B cell (primary cell): ENCODE results near the gene NR3C2. TPM values are rescaled to one million over a fixed set of nuclear protein-coding genes. Genes with fewer than 3 reads are reported as not detected.

ENCODE experiments used
- ATAC-seq: fragments of 200-7000 bp; cut with Tn5 transposase; one replicate; pipeline ENCODE4 v1.10.0; 2021; ENCODE audit warnings: low read depth, mild to moderate bottlenecking, moderate number of reproducible peaks, moderate library complexity
- CTCF ChIA-PET: fragments of 350-600 bp; sonication (Branson Sonifier 250); formaldehyde crosslinking; loops from one replicate; lab custom pipeline; 2021; ENCODE audit warnings: antibody characterized with exemption, inconsistent platforms; lab: Charles Lee
- POLR2A ChIA-PET: fragments of 350-600 bp; sonication (Branson Sonifier 250); formaldehyde crosslinking; loops from one replicate; lab custom pipeline; 2021; ENCODE audit warnings: antibody characterized with exemption; lab: Charles Lee
- DNase-seq: peaks from one replicate; pipeline ENCODE4 v3.0.0; 2013
- H2AFZ ChIP-seq: 2 replicates; pipeline ENCODE4 v1.6.1; 2012; ENCODE audit warnings: mild to moderate bottlenecking, low read depth, low read length; ENCODE audit not compliant: insufficient read depth, poor library complexity, severe bottlenecking
- H3K27ac ChIP-seq, 2 donors: 1 replicate in 1 of 2; 2 replicates in 1 of 2; pipeline ENCODE4 v1.5.1; 2012 to 2013; ENCODE audit warnings: low read length in 2 of 2, mild to moderate bottlenecking in 2 of 2, moderate library complexity in 1 of 2
- H3K27me3 ChIP-seq, 4 experiments: fragments of 200-600 bp in 1 of 4; sonication (generic) in 1 of 4; replicated peaks in 1 of 4; 1 replicate in 2 of 4; 2 replicates in 2 of 4; pipeline versions ENCODE4 v1.6.1 to v1.7.0; 2013 to 2016; ENCODE audit warnings: low read length in 3 of 4, mild to moderate bottlenecking in 2 of 4, mixed read lengths in 1 of 4, moderate library complexity in 1 of 4; ENCODE audit not compliant: insufficient read depth in 4 of 4, control insufficient read depth in 3 of 4; ENCODE audit errors: control extremely low read depth in 1 of 4
- H3K36me3 ChIP-seq, 2 experiments: replicated peaks in 1 of 2; 1 replicate in 1 of 2; 2 replicates in 1 of 2; pipeline versions ENCODE4 v1.6.1 to v1.7.1; 2013; ENCODE audit warnings: low read length in 1 of 2; ENCODE audit not compliant: insufficient read depth in 2 of 2, control insufficient read depth in 1 of 2; ENCODE audit errors: control extremely low read depth in 1 of 2, extremely low read depth in 1 of 2
- H3K4me1 ChIP-seq, 2 donors: fragments of 200-600 bp in 1 of 2; sonication (generic) in 1 of 2; 1 replicate in 1 of 2; 2 replicates in 1 of 2; pipeline versions ENCODE4 v1.5.1 to v1.6.1; 2013 to 2017; ENCODE audit warnings: low read length in 2 of 2; ENCODE audit not compliant: control insufficient read depth in 2 of 2, insufficient read depth in 2 of 2
- H3K4me2 ChIP-seq: replicated peaks from 2 replicates; pipeline ENCODE3; 2012; ENCODE audit warnings: mild to moderate bottlenecking, low read depth, low read length; ENCODE audit not compliant: poor library complexity, severe bottlenecking
- H3K4me3 ChIP-seq, 5 experiments: fragments of 200-600 bp in 1 of 5; sonication (generic) in 1 of 5; 1 replicate in 3 of 5; 2 replicates in 2 of 5; pipeline versions ENCODE4 v1.5.1 to v1.7.0; 2011 to 2016; ENCODE audit warnings: low read length in 4 of 5, mild to moderate bottlenecking in 4 of 5, low read depth in 2 of 5, control low read depth in 1 of 5, moderate library complexity in 1 of 5; ENCODE audit not compliant: insufficient read depth in 1 of 5; ENCODE audit errors: control extremely low read depth in 1 of 5, extremely low read depth in 1 of 5
- H3K79me2 ChIP-seq: fragments of 200-600 bp; sonication (generic); one replicate; pipeline ENCODE4 v1.6.0; 2016; ENCODE audit warnings: low read length; ENCODE audit not compliant: control insufficient read depth, insufficient read depth
- H3K9ac ChIP-seq: fragments of 200-600 bp; sonication (generic); 2 replicates; pipeline ENCODE4 v1.6.1; 2017; ENCODE audit warnings: mild to moderate bottlenecking, low read length, moderate library complexity
- H3K9me3 ChIP-seq, 3 donors: one replicate each; pipeline versions ENCODE4 v1.6.1 to v1.7.1; 2013; ENCODE audit warnings: low read length in 2 of 3; ENCODE audit not compliant: control insufficient read depth in 2 of 3, insufficient read depth in 1 of 3; ENCODE audit errors: control extremely low read depth in 1 of 3
- H4K20me1 ChIP-seq: 2 replicates; pipeline ENCODE4 v1.6.0; 2012; ENCODE audit warnings: mild to moderate bottlenecking, low read length; ENCODE audit not compliant: insufficient read depth, control insufficient read depth, poor library complexity, severe bottlenecking
- H3K27ac Mint-ChIP-seq: one replicate; pipeline ENCODE4 v1.8.0; 2021; ENCODE audit warnings: mixed read lengths
- H3K27me3 Mint-ChIP-seq: one replicate; pipeline ENCODE4 v1.8.0; 2021; ENCODE audit warnings: mixed read lengths
- H3K4me1 Mint-ChIP-seq: one replicate; pipeline ENCODE4 v1.8.0; 2021; ENCODE audit warnings: mixed read lengths
- H3K4me3 Mint-ChIP-seq: one replicate; pipeline ENCODE4 v1.8.0; 2021; ENCODE audit warnings: mixed read lengths
- H3K9me3 Mint-ChIP-seq: one replicate; pipeline ENCODE4 v1.8.0; 2022; ENCODE audit warnings: mixed read lengths; ENCODE audit not compliant: insufficient read depth
- EZH2 ChIP-seq: IDR thresholded peaks from 2 replicates; pipeline ENCODE4 v1.6.1; 2012; ENCODE audit warnings: borderline replicate concordance, low read depth, mild to moderate bottlenecking, moderate library complexity, low read length; ENCODE audit not compliant: insufficient read depth, poor library complexity, severe bottlenecking
- WGBS: methylation state at CpG from one replicate; pipeline ENCODE4 v1.1.5; 2013; ENCODE audit warnings: missing lambda C conversion rate; ENCODE audit not compliant: insufficient coverage; 5-methylcytosine and 5-hydroxymethylcytosine counted together
- intact Hi-C: fragments of 100-400 bp; cut with micrococcal nuclease; formaldehyde crosslinking; loops from one replicate; pipeline ENCODE4 v1.10.0; 2022
- polyA plus RNA-seq: library from polyadenylated mRNA; depleted of rRNA; stranded (reverse); fragments of >200 nt; gene quantifications from 2 replicates; pipeline ENCODE4 v1.2.3, GENCODE V29; 2012
- total RNA-seq, 2 donors: library from RNA; stranded (reverse); fragments of 120-200 nt in 1 of 2; gene quantifications; 1 replicate in 1 of 2; 2 replicates in 1 of 2; pipeline versions ENCODE4 v1.2.3 to v1.2.4, GENCODE V29; 2013 to 2022
- TF ChIP-seq, protein P1 (sequence below): fragments of 200-600 bp; IDR thresholded peaks from one replicate; pipeline ENCODE4 v1.8.0; 2022; ENCODE audit warnings: antibody characterized with exemption, mild to moderate bottlenecking

The NR3C2 gene
- total and polyA plus RNA-seq, 2 donors (not counting 1 experiment from before 2014, with no cell fraction given): 6.7 to 19.3 TPM

DNA sequence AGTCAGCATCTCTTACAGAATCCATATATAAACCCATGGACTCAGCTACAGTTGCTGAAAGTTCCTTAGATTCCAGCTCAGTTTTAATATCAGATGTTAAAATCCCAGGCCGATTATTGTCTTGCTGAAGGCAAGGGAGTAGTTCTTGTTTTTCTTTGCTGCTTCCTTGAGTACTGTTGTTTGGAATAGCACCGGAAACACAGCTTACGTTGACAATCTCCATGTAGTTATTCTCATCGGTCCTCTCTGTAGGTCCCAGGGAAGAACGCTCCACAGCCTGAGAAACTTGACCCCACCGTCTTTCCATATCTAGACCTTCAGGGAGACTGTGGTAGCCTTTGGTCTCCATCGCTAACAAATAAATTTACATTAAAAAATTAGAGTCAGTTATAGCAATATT is 5.7 kb downstream of the NR3C2 start:
- WGBS: 92% methylated on average over 2 of the region's 7 CpGs
- no peak for ATAC-seq
- TF ChIP-seq, protein P1, sequence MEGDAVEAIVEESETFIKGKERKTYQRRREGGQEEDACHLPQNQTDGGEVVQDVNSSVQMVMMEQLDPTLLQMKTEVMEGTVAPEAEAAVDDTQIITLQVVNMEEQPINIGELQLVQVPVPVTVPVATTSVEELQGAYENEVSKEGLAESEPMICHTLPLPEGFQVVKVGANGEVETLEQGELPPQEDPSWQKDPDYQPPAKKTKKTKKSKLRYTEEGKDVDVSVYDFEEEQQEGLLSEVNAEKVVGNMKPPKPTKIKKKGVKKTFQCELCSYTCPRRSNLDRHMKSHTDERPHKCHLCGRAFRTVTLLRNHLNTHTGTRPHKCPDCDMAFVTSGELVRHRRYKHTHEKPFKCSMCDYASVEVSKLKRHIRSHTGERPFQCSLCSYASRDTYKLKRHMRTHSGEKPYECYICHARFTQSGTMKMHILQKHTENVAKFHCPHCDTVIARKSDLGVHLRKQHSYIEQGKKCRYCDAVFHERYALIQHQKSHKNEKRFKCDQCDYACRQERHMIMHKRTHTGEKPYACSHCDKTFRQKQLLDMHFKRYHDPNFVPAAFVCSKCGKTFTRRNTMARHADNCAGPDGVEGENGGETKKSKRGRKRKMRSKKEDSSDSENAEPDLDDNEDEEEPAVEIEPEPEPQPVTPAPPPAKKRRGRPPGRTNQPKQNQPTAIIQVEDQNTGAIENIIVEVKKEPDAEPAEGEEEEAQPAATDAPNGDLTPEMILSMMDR: no peak
- TF ChIP-seq EZH2: no peak
- Histone ChIP-seq H3K4me1 (peaks cover 6 to 13% of the 10 kb centered on the region in 2 donors), H3K27ac (no peak overlapping the region), H4K20me1 (no peaks in the 10 kb centered on the region), H3K79me2 (peaks cover 18% of the 10 kb centered on the region), H3K4me2 (no peak overlapping the region), H3K4me3 (no peak overlapping the region), H3K9me3 (no peaks in the 10 kb centered on the region), H3K36me3 (no peaks in the 10 kb centered on the region), H3K27me3 (peaks cover 0 to 1% (median 0%) of the 10 kb centered on the region in 4 experiments), H2AFZ (no peak overlapping the region), H3K9ac (no peak overlapping the region)
- DNase-seq: no peak
- Mint-ChIP-seq H3K9me3 (no peaks in the 10 kb centered on the region), H3K27me3 (peaks cover 4% of the 10 kb centered on the region), H3K4me3 (no peak overlapping the region), H3K27ac (no peak overlapping the region), H3K4me1 (peaks cover 31% of the 10 kb centered on the region)
- intact Hi-C loops: no loop called here
- POLR2A ChIA-PET: no interaction called here
- CTCF ChIA-PET: no interaction called here

DNA sequence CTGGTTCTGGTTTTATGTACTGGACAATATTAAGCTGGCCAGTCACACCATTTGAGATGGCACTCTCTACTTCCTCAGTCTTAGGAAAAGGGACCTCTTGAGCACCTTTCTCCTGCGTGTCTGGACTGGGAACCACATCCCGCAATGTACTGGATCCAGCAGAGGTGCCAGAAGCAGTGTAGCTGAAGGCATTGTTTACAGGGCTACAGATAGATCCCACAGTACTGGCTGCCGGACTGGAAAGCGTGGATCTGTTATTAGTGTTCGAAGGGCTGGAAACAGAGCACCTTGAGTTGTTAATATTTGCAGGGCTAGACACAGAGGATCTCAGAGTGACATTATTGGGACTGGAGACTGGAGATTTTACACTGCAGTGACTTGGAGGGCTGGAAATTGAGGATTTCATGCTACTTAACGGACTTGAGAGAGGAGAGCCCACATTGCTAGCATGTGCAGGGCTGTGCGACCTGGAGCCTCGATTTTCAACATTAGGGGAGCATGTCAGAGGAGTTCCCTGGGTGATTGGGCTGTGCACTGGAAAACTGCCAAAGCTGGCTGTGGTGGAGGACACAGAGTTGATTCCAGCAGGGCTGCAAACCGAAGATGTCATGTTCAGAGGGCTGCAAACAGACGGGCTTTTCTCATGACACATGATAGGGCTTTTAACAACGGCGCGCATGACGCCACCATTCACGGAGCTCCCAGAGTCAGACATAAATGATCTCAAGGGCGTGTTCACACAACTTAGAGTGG is 6.4 kb downstream of the NR3C2 start:
- ATAC-seq (no peak), DNase-seq (no peak)
- H3K4me1 ChIP-seq: peaks cover 0 to 6% of the 10 kb centered on the region in 2 donors
- Mint-ChIP-seq H3K27ac (no peak overlapping the region), H3K4me3 (no peak overlapping the region), H3K4me1 (peaks cover 28% of the 10 kb centered on the region), H3K9me3 (no peaks in the 10 kb centered on the region), H3K27me3 (peaks cover 4% of the 10 kb centered on the region)
- 88% methylated on average over 16 of the region's 16 CpGs for WGBS
- H3K4me2 ChIP-seq: no peak overlapping the region
- H3K27ac ChIP-seq: no peak overlapping the region
- H3K36me3 ChIP-seq: no peaks in the 10 kb centered on the region
- no peak overlapping the region for H3K9ac ChIP-seq
- TF ChIP-seq EZH2: no peak
- TF ChIP-seq, protein P1: no peak
- CTCF ChIA-PET: no interaction called here
- H3K9me3 ChIP-seq: no peaks in the 10 kb centered on the region
- POLR2A ChIA-PET: interaction anchor here (0.7 kb wide), 1 partner anchor 60 kb away, joined by 3 read pairs; no protein-coding TSS in a partner anchor
- H3K79me2 ChIP-seq: peaks cover 21% of the 10 kb centered on the region
- H3K27me3 ChIP-seq: no peaks in the 10 kb centered on the region
- H3K4me3 ChIP-seq: no peak overlapping the region
- H2AFZ ChIP-seq: no peak overlapping the region
- intact Hi-C loops: no loop called here
- H4K20me1 ChIP-seq: no peaks in the 10 kb centered on the region
